Chondrocyte (in vitro differentiated cells): ENCODE measurements around the gene GPATCH1. TPM values are rescaled to one million over a fixed set of nuclear protein-coding genes. Genes with fewer than 3 reads are reported as not detected.

Experiments
- DNase-seq: peaks from one replicate; pipeline ENCODE4 v3.0.0; 2021; ENCODE audit warnings: mixed read lengths, low spot score
- H3K27ac Mint-ChIP-seq: one replicate; pipeline ENCODE4 v1.8.0; 2021; ENCODE audit warnings: mild to moderate bottlenecking, moderate library complexity, mixed read lengths; ENCODE audit not compliant: unreplicated experiment
- H3K27me3 Mint-ChIP-seq: 2 replicates; pipeline ENCODE4 v1.8.0; 2021; ENCODE audit warnings: low read depth, mixed read lengths
- H3K36me3 Mint-ChIP-seq: 2 replicates; pipeline ENCODE4 v1.8.0; 2021; ENCODE audit warnings: low read depth, mixed read lengths
- H3K4me1 Mint-ChIP-seq: 2 replicates; pipeline ENCODE4 v1.8.0; 2021; ENCODE audit warnings: low read depth, mild to moderate bottlenecking, mixed read lengths
- H3K4me3 Mint-ChIP-seq: one replicate; pipeline ENCODE4 v1.8.0; 2021; ENCODE audit warnings: mild to moderate bottlenecking, moderate library complexity, mixed read lengths; ENCODE audit not compliant: unreplicated experiment
- H3K9me3 Mint-ChIP-seq: 2 replicates; pipeline ENCODE4 v1.8.0; 2021; ENCODE audit warnings: low read depth, mixed read lengths
- total RNA-seq: library from RNA; stranded (reverse); gene quantifications from 3 replicates; pipeline ENCODE4 v1.2.1, GENCODE V29; 2021
- TF ChIP-seq, protein P1 (sequence below): fragments of 200-600 bp; sonication (generic); IDR thresholded peaks from 2 replicates; pipeline ENCODE4 v1.5.0; 2021; ENCODE audit warnings: antibody characterized with exemption, mild to moderate bottlenecking, moderate library complexity

Gene GPATCH1
- total RNA-seq, 1 donor from 2014 or later: 7.1 TPM

DNA sequence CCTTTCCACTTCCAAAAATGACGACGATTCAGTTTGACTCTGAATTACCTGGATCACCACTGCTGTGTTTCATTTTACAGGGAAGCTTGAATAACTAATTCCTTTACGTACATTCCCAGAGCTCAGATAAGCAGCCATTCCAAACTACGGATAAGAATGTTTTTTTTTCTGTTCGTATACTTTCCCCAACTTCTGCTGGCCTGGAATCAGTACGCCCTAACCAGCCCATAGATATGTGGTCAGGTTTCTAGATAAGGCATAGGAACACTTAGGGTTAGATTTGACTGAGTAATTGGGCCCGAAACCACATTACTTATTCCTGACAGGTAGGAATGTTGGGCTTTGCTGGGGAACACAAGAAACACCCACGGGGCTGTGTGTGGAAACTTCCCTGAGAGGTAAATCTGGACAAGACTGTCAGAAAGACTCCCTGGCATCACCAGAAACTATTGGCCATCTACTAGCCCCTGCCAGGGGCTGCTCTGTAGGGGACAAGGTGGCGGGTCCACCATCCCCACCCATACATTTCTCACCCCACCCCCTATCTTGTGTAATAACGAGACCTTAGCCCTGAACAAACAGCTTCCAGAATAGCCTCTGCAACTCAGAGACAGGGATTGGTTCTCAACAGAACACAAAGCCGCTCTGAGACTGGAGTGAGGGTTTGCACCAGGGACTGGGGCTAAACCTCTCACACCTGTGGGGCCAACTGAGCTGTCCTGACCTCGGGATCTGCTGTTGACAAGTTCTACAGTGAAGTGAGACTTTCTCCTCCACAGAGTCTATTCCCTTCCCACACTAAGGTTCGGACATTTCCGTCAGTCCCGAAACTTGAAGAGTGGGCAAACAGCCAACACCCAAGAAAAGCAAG lies 31.9 kb upstream of the GPATCH1 start:
- TF ChIP-seq, protein P1, sequence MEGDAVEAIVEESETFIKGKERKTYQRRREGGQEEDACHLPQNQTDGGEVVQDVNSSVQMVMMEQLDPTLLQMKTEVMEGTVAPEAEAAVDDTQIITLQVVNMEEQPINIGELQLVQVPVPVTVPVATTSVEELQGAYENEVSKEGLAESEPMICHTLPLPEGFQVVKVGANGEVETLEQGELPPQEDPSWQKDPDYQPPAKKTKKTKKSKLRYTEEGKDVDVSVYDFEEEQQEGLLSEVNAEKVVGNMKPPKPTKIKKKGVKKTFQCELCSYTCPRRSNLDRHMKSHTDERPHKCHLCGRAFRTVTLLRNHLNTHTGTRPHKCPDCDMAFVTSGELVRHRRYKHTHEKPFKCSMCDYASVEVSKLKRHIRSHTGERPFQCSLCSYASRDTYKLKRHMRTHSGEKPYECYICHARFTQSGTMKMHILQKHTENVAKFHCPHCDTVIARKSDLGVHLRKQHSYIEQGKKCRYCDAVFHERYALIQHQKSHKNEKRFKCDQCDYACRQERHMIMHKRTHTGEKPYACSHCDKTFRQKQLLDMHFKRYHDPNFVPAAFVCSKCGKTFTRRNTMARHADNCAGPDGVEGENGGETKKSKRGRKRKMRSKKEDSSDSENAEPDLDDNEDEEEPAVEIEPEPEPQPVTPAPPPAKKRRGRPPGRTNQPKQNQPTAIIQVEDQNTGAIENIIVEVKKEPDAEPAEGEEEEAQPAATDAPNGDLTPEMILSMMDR: no peak
- no peaks in the 10 kb centered on the region for H3K36me3 Mint-ChIP-seq
- H3K4me3 Mint-ChIP-seq: no peak overlapping the region
- H3K27ac Mint-ChIP-seq: no peak overlapping the region
- H3K9me3 Mint-ChIP-seq: no peaks in the 10 kb centered on the region
- no peaks in the 10 kb centered on the region for H3K27me3 Mint-ChIP-seq
- H3K4me1 Mint-ChIP-seq: no peaks in the 10 kb centered on the region
- no peak for DNase-seq

DNA sequence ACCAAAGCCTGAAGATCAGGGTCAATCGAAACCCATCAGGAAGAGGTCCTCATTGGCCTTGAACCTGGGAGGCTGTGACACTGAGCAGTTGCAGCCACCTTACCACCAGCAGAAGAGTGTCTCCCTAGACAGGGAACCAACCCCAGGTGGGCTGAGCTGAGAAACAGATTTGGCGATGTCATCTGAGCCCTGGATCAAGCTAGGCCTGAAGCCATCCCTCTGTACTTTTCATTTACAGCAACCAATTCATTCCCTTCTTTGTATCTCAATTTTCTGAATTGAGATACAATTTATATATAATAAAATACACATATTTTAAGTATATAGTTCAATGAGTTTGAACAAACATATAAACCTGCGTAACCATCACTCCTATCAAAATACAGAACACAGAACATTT lies 30.9 kb upstream of the GPATCH1 start:
- TF ChIP-seq, protein P1: no peak
- Mint-ChIP-seq H3K36me3 (no peaks in the 10 kb centered on the region), H3K4me1 (no peaks in the 10 kb centered on the region), H3K27ac (no peak overlapping the region), H3K27me3 (no peaks in the 10 kb centered on the region), H3K9me3 (no peaks in the 10 kb centered on the region), H3K4me3 (no peak overlapping the region)
- no peak for DNase-seq

DNA sequence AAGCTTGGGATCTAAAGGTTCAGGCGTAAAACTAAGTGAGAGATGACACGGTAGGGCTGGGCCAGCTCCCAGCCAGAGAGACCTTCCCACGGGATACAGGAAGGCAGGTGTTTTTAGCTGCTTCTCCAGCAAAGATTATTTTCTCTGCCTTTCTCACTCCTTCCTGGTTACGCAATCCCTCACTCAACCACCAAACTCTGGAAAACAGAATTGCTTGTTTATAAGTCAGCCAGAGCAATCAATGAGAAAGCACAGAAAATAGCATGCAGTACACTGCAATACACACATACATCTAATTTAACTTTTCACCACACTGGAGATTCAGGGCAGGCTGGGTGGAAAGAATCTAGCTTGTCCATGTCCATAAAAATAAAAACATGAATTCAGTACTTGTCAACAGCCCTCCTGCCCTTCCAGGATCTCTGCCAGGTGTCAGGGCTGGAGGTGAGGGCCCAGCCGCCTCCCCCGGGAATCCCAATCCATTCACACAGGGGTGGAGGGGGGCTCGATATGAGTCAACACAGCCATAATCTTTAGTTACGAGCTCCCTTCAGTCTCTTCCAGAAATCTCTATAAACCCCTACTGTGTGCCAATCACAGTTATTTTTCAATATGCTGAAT lies 28.5 kb upstream of the GPATCH1 start:
- Mint-ChIP-seq H3K4me3 (no peak overlapping the region), H3K27me3 (no peaks in the 10 kb centered on the region), H3K9me3 (no peaks in the 10 kb centered on the region), H3K4me1 (no peaks in the 10 kb centered on the region), H3K27ac (no peak overlapping the region), H3K36me3 (no peaks in the 10 kb centered on the region)
- TF ChIP-seq, protein P1: no peak
- DNase-seq: no peak

DNA sequence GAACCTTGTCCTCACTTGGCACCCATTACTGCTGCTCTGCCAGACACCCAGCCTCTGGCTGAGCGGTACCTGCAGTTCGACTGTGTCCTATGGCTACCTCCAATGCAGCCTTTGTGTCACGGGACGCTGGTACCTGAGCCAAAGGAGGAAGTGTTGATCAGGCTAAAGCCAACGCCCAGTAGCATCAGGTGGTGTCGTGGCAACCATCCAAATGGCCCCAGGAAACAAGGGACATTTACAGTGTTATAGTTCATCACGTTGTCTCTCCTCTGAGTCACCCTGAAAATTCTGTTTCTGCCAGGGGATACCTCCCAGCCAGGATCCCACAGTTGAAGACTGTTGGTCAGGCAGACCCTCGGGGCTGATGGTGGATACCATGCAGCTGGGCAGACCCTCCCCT lies 26.4 kb upstream of the GPATCH1 start:
- no peak for DNase-seq
- no peak overlapping the region for H3K4me3 Mint-ChIP-seq
- no peaks in the 10 kb centered on the region for H3K9me3 Mint-ChIP-seq
- TF ChIP-seq, protein P1: no peak
- no peaks in the 10 kb centered on the region for H3K27me3 Mint-ChIP-seq
- H3K27ac Mint-ChIP-seq: no peak overlapping the region
- H3K4me1 Mint-ChIP-seq: no peaks in the 10 kb centered on the region
- H3K36me3 Mint-ChIP-seq: no peaks in the 10 kb centered on the region

DNA sequence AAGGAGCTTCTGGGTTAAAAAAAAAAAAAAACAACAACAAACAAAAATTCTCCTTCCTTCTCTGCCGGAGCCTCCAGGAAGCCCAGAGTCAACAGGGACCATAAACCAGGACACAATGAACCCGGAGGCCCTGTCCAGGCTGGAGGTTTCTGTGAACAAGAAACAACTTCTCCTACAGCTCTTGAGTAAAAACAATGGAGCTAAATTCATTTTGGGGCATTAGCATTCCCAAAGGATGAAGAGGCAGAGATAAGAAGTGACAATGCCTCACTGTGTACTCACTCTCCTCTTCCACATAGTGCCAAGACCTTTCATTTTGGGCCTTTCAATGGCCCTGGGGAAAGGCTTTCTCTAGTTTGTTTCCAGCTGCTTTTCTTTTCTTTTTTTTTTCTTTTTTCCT lies 25.3 kb upstream of the GPATCH1 start:
- DNase-seq: no peak
- no peaks in the 10 kb centered on the region for H3K9me3 Mint-ChIP-seq
- H3K27ac Mint-ChIP-seq: no peak overlapping the region
- TF ChIP-seq, protein P1: no peak
- no peaks in the 10 kb centered on the region for H3K36me3 Mint-ChIP-seq
- no peaks in the 10 kb centered on the region for H3K4me1 Mint-ChIP-seq
- H3K27me3 Mint-ChIP-seq: no peaks in the 10 kb centered on the region
- H3K4me3 Mint-ChIP-seq: no peak overlapping the region
